Activated CD8-positive, alpha-beta T cell treated with anti-CD3 and anti-CD28 coated beads for 36 hours (primary cell): ENCODE data around the gene CSTF2T. TPM values are rescaled to one million over a fixed set of nuclear protein-coding genes. Genes with fewer than 3 reads are reported as not detected.

Source experiments
- ATAC-seq: fragments of 200-7000 bp; cut with Tn5 transposase; one replicate; pipeline ENCODE4 v1.10.0; 2021; ENCODE audit warnings: mild to moderate bottlenecking, moderate library complexity
- CTCF ChIA-PET: fragments of 350-600 bp; sonication (Branson Sonifier 250); formaldehyde crosslinking; loops from one replicate; lab custom pipeline; 2021; ENCODE audit warnings: antibody characterized with exemption; lab: Charles Lee
- POLR2A ChIA-PET: fragments of 350-600 bp; sonication (Branson Sonifier 250); formaldehyde crosslinking; loops from one replicate; lab custom pipeline; 2021; ENCODE audit warnings: antibody characterized with exemption; lab: Charles Lee
- DNase-seq: peaks from one replicate; pipeline ENCODE4 v3.0.0-alpha.2; 2020
- H3K27ac Mint-ChIP-seq: one replicate; pipeline ENCODE4 v1.8.0; 2021; ENCODE audit warnings: mild to moderate bottlenecking, mixed read lengths
- H3K27me3 Mint-ChIP-seq: one replicate; pipeline ENCODE4 v1.8.0; 2021; ENCODE audit warnings: mixed read lengths
- H3K36me3 Mint-ChIP-seq: one replicate; pipeline ENCODE4 v1.8.0; 2021; ENCODE audit warnings: low read depth, mixed read lengths
- H3K4me1 Mint-ChIP-seq: one replicate; pipeline ENCODE4 v1.8.0; 2021; ENCODE audit warnings: low read depth, mixed read lengths
- H3K4me3 Mint-ChIP-seq: one replicate; pipeline ENCODE4 v1.8.0; 2021; ENCODE audit warnings: mild to moderate bottlenecking, moderate library complexity, mixed read lengths
- H3K9me3 Mint-ChIP-seq: one replicate; pipeline ENCODE4 v1.8.0; 2021; ENCODE audit warnings: mixed read lengths
- intact Hi-C: fragments of 100-400 bp; cut with micrococcal nuclease; formaldehyde crosslinking; loops from one replicate; pipeline ENCODE4 v1.10.0; 2022
- total RNA-seq, 2 experiments: library from RNA; stranded (reverse); gene quantifications; one replicate each; pipeline ENCODE4 v1.2.3, GENCODE V29; 2021
- TF ChIP-seq, protein P1 (sequence below): fragments of 200-600 bp; IDR thresholded peaks from one replicate; pipeline ENCODE4 v1.8.0; 2022; ENCODE audit warnings: antibody characterized with exemption, mild to moderate bottlenecking

CSTF2T gene
- total RNA-seq, 2 experiments from 2014 or later = 21.2 to 21.7 TPM

DNA sequence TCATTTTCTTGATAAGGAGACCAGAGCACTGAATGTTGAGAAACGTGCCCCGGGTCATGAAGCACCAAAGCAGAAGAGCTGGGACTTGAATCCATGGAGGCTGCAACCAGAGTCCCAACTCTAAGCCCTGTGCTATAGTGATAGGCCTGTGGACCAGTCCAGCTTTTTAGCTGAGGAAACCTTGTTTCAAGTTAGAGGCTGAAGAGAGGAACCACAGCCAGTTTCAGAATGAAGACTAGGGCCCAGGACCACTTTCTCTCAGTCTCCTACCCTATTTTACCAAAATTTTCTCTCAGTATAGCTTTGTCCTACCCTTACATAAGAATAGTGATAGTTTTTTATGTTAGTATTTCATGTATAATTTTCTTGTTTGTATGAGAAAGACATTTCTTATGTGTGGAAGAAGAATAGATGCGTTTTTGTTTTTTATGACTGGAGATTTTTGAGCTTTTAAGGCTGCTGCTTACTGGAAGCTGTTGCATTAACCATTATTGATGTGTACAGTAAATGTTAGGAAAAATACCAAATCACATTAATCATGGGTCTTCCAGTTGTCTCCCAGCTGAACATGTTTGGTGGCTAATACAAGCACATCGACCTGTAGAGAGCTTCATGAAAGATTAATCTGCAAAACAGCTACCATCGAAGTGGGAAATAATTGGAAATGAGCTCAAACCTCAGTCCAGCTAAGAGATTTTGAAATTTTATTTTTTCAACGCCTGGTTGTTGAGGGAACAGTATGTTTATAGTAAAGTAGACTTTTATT is 45.0 kb upstream of the CSTF2T start:
- DNase-seq (no peak), ATAC-seq (no peak)
- TF ChIP-seq, protein P1, sequence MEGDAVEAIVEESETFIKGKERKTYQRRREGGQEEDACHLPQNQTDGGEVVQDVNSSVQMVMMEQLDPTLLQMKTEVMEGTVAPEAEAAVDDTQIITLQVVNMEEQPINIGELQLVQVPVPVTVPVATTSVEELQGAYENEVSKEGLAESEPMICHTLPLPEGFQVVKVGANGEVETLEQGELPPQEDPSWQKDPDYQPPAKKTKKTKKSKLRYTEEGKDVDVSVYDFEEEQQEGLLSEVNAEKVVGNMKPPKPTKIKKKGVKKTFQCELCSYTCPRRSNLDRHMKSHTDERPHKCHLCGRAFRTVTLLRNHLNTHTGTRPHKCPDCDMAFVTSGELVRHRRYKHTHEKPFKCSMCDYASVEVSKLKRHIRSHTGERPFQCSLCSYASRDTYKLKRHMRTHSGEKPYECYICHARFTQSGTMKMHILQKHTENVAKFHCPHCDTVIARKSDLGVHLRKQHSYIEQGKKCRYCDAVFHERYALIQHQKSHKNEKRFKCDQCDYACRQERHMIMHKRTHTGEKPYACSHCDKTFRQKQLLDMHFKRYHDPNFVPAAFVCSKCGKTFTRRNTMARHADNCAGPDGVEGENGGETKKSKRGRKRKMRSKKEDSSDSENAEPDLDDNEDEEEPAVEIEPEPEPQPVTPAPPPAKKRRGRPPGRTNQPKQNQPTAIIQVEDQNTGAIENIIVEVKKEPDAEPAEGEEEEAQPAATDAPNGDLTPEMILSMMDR = no peak
- Mint-ChIP-seq H3K4me3 (no peak overlapping the region), H3K4me1 (no peaks in the 10 kb centered on the region), H3K27me3 (peaks cover 2% of the 10 kb centered on the region), H3K9me3 (no peaks in the 10 kb centered on the region), H3K27ac (no peak overlapping the region), H3K36me3 (no peaks in the 10 kb centered on the region)
- intact Hi-C loops = no loop called here
- POLR2A ChIA-PET = interaction anchor here (0.6 kb wide), 2 partner anchors 37 to 61 kb away, joined by 3 read pairs; no protein-coding TSS in a partner anchor
- CTCF ChIA-PET = interaction anchor here (0.6 kb wide), 1 partner anchor 14 kb away, joined by 3 read pairs; no protein-coding TSS in a partner anchor

- intact Hi-C loops = no loop called here
- no peaks in the 10 kb centered on the region for H3K4me1 Mint-ChIP-seq
- H3K27me3 Mint-ChIP-seq = peaks cover 2% of the 10 kb centered on the region
- DNase-seq (no peak), ATAC-seq (no peak)
- ChIA-PET CTCF (no interaction called here), POLR2A (no interaction called here)
- no peak overlapping the region for H3K27ac Mint-ChIP-seq
- no peaks in the 10 kb centered on the region for H3K9me3 Mint-ChIP-seq
- TF ChIP-seq, protein P1 = no peak
- no peak overlapping the region for H3K4me3 Mint-ChIP-seq
- no peaks in the 10 kb centered on the region for H3K36me3 Mint-ChIP-seq
Measured at GRCh38 chr10:51743146-51743545, 43.8 kb upstream of the CSTF2T start.

DNA sequence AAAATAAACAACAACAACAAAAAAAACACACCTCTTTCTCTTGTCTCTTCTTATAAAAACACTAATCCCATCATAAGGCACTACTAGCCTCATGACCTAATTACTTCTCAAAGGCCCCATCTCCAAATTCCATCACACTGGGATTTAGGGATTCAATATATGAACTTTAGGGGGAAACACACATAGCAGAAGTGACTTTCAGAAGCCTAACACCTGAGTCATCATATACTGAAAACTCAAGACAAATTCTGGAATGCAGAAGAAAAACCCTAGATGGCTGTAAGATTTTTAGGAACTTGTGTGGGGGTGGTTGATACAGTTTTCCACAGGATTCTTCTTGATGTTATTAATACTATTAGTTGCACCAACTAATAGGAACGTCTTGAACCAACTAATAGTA is 33.7 kb upstream of the CSTF2T start:
- DNase-seq (no peak), ATAC-seq (no peak)
- Mint-ChIP-seq H3K4me1 (no peaks in the 10 kb centered on the region), H3K27ac (no peak overlapping the region), H3K9me3 (no peaks in the 10 kb centered on the region), H3K36me3 (no peaks in the 10 kb centered on the region), H3K4me3 (no peak overlapping the region), H3K27me3 (no peaks in the 10 kb centered on the region)
- intact Hi-C loops = no loop called here
- POLR2A ChIA-PET = no interaction called here
- CTCF ChIA-PET = no interaction called here
- TF ChIP-seq, protein P1 = no peak

- TF ChIP-seq, protein P1 = no peak
- Mint-ChIP-seq H3K4me1 (no peaks in the 10 kb centered on the region), H3K36me3 (no peaks in the 10 kb centered on the region), H3K27ac (no peak overlapping the region), H3K4me3 (no peak overlapping the region), H3K27me3 (no peaks in the 10 kb centered on the region), H3K9me3 (no peaks in the 10 kb centered on the region)
- intact Hi-C loops = no loop called here
- ChIA-PET POLR2A (no interaction called here), CTCF (interaction anchor here (1.5 kb wide), 1 partner anchor 15 kb away, joined by 3 read pairs; no protein-coding TSS in a partner anchor)
- DNase-seq (no peak), ATAC-seq (no peak)
Measured at GRCh38 chr10:51729822-51730555, 30.6 kb upstream of the CSTF2T start.

DNA sequence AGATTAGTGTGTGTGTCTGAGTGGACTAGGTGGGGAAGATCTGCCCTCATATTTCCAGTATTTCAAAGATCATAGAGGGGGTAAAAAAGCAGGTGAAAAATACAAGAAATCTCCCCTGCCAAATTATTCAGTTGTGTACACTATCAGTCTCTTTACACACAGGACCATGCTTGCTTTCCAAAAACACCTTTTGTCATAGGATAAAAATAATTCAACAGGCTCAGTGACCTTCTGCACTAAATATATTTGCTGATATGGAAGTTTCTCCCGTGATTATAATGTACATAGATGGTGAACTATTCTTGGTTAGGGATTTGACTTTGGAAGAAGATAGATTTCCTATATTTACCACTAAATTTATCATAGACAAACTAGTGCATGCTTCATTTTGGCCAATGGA is 24.6 kb upstream of the CSTF2T start:
- Mint-ChIP-seq H3K4me1 (no peaks in the 10 kb centered on the region), H3K36me3 (no peaks in the 10 kb centered on the region), H3K4me3 (no peak overlapping the region), H3K27ac (no peak overlapping the region), H3K9me3 (no peaks in the 10 kb centered on the region), H3K27me3 (peaks cover 1% of the 10 kb centered on the region)
- DNase-seq (no peak), ATAC-seq (no peak)
- ChIA-PET POLR2A (no interaction called here), CTCF (no interaction called here)
- intact Hi-C loops = no loop called here
- TF ChIP-seq, protein P1 = no peak
